Measurements from ENCODE around the gene YPEL5.
"Not testable (repeated sequence)": the region's sequence is repeated elsewhere in the genome, so short reads cannot be mapped to it uniquely, and the experiment has no call there.

The YPEL5 gene

GRCh38 chr2:30110773-30111172, 36.0 kb upstream of the YPEL5 start:
- H3K4me1 ChIP-seq (ENCODE audit: control insufficient read depth in 1 of 2, insufficient read depth in 2 of 2, low read length in 2 of 2): no peaks in the 10 kb centered on the region
- H3K9ac ChIP-seq (ENCODE audit: low read depth in 1 of 2, low read length in 2 of 2): no peak overlapping the region
- no peak overlapping the region for H3K4me3 ChIP-seq (ENCODE audit: low read depth in 1 of 2, low read length in 2 of 2)
- no peak overlapping the region for H3K27ac ChIP-seq (ENCODE audit: low read depth, low read length)
- no peaks in the 10 kb centered on the region for H3K36me3 ChIP-seq (ENCODE audit: control insufficient read depth in 1 of 2, insufficient read depth in 2 of 2, low read length in 2 of 2)
- peaks cover 0 to 4% of the 10 kb centered on the region in 2 donors for H3K27me3 ChIP-seq (ENCODE audit: control insufficient read depth in 1 of 2, insufficient read depth in 2 of 2, low read length in 2 of 2)
- no peaks in the 10 kb centered on the region for H3K9me3 ChIP-seq (ENCODE audit: control insufficient read depth in 1 of 2, low read length in 2 of 2)

GRCh38 chr2:30111186-30111585, 35.6 kb upstream of the YPEL5 start:
- H3K27me3 ChIP-seq (ENCODE audit: control insufficient read depth in 1 of 2, insufficient read depth in 2 of 2, low read length in 2 of 2); H3K9me3 ChIP-seq (ENCODE audit: control insufficient read depth in 1 of 2, low read length in 2 of 2); H3K4me3 ChIP-seq (ENCODE audit: low read depth in 1 of 2, low read length in 2 of 2); H3K9ac ChIP-seq (ENCODE audit: low read depth in 1 of 2, low read length in 2 of 2); H3K4me1 ChIP-seq (ENCODE audit: control insufficient read depth in 1 of 2, insufficient read depth in 2 of 2, low read length in 2 of 2); H3K36me3 ChIP-seq (ENCODE audit: control insufficient read depth in 1 of 2, insufficient read depth in 2 of 2, low read length in 2 of 2); H3K27ac ChIP-seq (ENCODE audit: low read depth, low read length): not testable (repeated sequence)

GRCh38 chr2:30112561-30112960, 34.2 kb upstream of the YPEL5 start:
- H3K4me3 ChIP-seq (ENCODE audit: low read depth in 1 of 2, low read length in 2 of 2): no peak overlapping the region
- no peaks in the 10 kb centered on the region for H3K9me3 ChIP-seq (ENCODE audit: control insufficient read depth in 1 of 2, low read length in 2 of 2)
- no peaks in the 10 kb centered on the region for H3K4me1 ChIP-seq (ENCODE audit: control insufficient read depth in 1 of 2, insufficient read depth in 2 of 2, low read length in 2 of 2)
- H3K9ac ChIP-seq (ENCODE audit: low read depth in 1 of 2, low read length in 2 of 2): no peak overlapping the region
- peaks cover 0 to 4% of the 10 kb centered on the region in 2 donors for H3K27me3 ChIP-seq (ENCODE audit: control insufficient read depth in 1 of 2, insufficient read depth in 2 of 2, low read length in 2 of 2)
- no peak overlapping the region for H3K27ac ChIP-seq (ENCODE audit: low read depth, low read length)
- no peaks in the 10 kb centered on the region for H3K36me3 ChIP-seq (ENCODE audit: control insufficient read depth in 1 of 2, insufficient read depth in 2 of 2, low read length in 2 of 2)

- Histone ChIP-seq H3K27ac (ENCODE audit: low read depth, low read length) (no peak overlapping the region), H3K27me3 (ENCODE audit: control insufficient read depth in 1 of 2, insufficient read depth in 2 of 2, low read length in 2 of 2) (no peaks in the 10 kb centered on the region), H3K9me3 (ENCODE audit: control insufficient read depth in 1 of 2, low read length in 2 of 2) (no peaks in the 10 kb centered on the region), H3K4me3 (ENCODE audit: low read depth in 1 of 2, low read length in 2 of 2) (no peak overlapping the region), H3K9ac (ENCODE audit: low read depth in 1 of 2, low read length in 2 of 2) (no peak overlapping the region), H3K36me3 (ENCODE audit: control insufficient read depth in 1 of 2, insufficient read depth in 2 of 2, low read length in 2 of 2) (no peaks in the 10 kb centered on the region), H3K4me1 (ENCODE audit: control insufficient read depth in 1 of 2, insufficient read depth in 2 of 2, low read length in 2 of 2) (no peaks in the 10 kb centered on the region)
Measured at GRCh38 chr2:30113617-30114293, 33.1 kb upstream of the YPEL5 start.

GRCh38 chr2:30115141-30115980, 31.4 kb upstream of the YPEL5 start:
- Histone ChIP-seq H3K9me3 (ENCODE audit: control insufficient read depth in 1 of 2, low read length in 2 of 2) (no peaks in the 10 kb centered on the region), H3K36me3 (ENCODE audit: control insufficient read depth in 1 of 2, insufficient read depth in 2 of 2, low read length in 2 of 2) (no peaks in the 10 kb centered on the region), H3K27me3 (ENCODE audit: control insufficient read depth in 1 of 2, insufficient read depth in 2 of 2, low read length in 2 of 2) (no peaks in the 10 kb centered on the region), H3K4me3 (ENCODE audit: low read depth in 1 of 2, low read length in 2 of 2) (no peak overlapping the region), H3K27ac (ENCODE audit: low read depth, low read length) (no peak overlapping the region), H3K4me1 (ENCODE audit: control insufficient read depth in 1 of 2, insufficient read depth in 2 of 2, low read length in 2 of 2) (no peaks in the 10 kb centered on the region), H3K9ac (ENCODE audit: low read depth in 1 of 2, low read length in 2 of 2) (no peak overlapping the region)

GRCh38 chr2:30115981-30116285, 30.9 kb upstream of the YPEL5 start:
- no peaks in the 10 kb centered on the region for H3K4me1 ChIP-seq (ENCODE audit: control insufficient read depth in 1 of 2, insufficient read depth in 2 of 2, low read length in 2 of 2)
- H3K9me3 ChIP-seq (ENCODE audit: control insufficient read depth in 1 of 2, low read length in 2 of 2): no peaks in the 10 kb centered on the region
- H3K9ac ChIP-seq (ENCODE audit: low read depth in 1 of 2, low read length in 2 of 2): no peak overlapping the region
- no peak overlapping the region for H3K4me3 ChIP-seq (ENCODE audit: low read depth in 1 of 2, low read length in 2 of 2)
- H3K27me3 ChIP-seq (ENCODE audit: control insufficient read depth in 1 of 2, insufficient read depth in 2 of 2, low read length in 2 of 2): peaks cover 0 to under 1% of the 10 kb centered on the region in 2 donors
- no peak overlapping the region for H3K27ac ChIP-seq (ENCODE audit: low read depth, low read length)
- no peaks in the 10 kb centered on the region for H3K36me3 ChIP-seq (ENCODE audit: control insufficient read depth in 1 of 2, insufficient read depth in 2 of 2, low read length in 2 of 2)

GRCh38 chr2:30122362-30122761, 24.4 kb upstream of the YPEL5 start:
- no peak overlapping the region for H3K4me3 ChIP-seq (ENCODE audit: low read depth in 1 of 2, low read length in 2 of 2)

GRCh38 chr2:30127016-30127893, 19.6 kb upstream of the YPEL5 start:
- Histone ChIP-seq H3K9me3 (ENCODE audit: control insufficient read depth in 1 of 2, low read length in 2 of 2) (no peaks in the 10 kb centered on the region), H3K4me3 (ENCODE audit: low read depth in 1 of 2, low read length in 2 of 2) (no peak overlapping the region), H3K4me1 (ENCODE audit: control insufficient read depth in 1 of 2, insufficient read depth in 2 of 2, low read length in 2 of 2) (no peaks in the 10 kb centered on the region), H3K36me3 (ENCODE audit: control insufficient read depth in 1 of 2, insufficient read depth in 2 of 2, low read length in 2 of 2) (no peaks in the 10 kb centered on the region), H3K27ac (ENCODE audit: low read depth, low read length) (no peak overlapping the region), H3K27me3 (ENCODE audit: control insufficient read depth in 1 of 2, insufficient read depth in 2 of 2, low read length in 2 of 2) (no peaks in the 10 kb centered on the region), H3K9ac (ENCODE audit: low read depth in 1 of 2, low read length in 2 of 2) (no peak overlapping the region)

More at GRCh38 chr2:30122362-30122761, 24.4 kb upstream of the YPEL5 start:
- H3K4me1 ChIP-seq (ENCODE audit: control insufficient read depth in 1 of 2, insufficient read depth in 2 of 2, low read length in 2 of 2): no peaks in the 10 kb centered on the region
- no peaks in the 10 kb centered on the region for H3K36me3 ChIP-seq (ENCODE audit: control insufficient read depth in 1 of 2, insufficient read depth in 2 of 2, low read length in 2 of 2)
- H3K9ac ChIP-seq (ENCODE audit: low read depth in 1 of 2, low read length in 2 of 2): no peak overlapping the region
- no peak overlapping the region for H3K27ac ChIP-seq (ENCODE audit: low read depth, low read length)
- H3K9me3 ChIP-seq (ENCODE audit: control insufficient read depth in 1 of 2, low read length in 2 of 2): no peaks in the 10 kb centered on the region
- peaks cover 0 to 4% of the 10 kb centered on the region in 2 donors for H3K27me3 ChIP-seq (ENCODE audit: control insufficient read depth in 1 of 2, insufficient read depth in 2 of 2, low read length in 2 of 2)

- H3K27ac ChIP-seq (ENCODE audit: low read depth, low read length): no peak overlapping the region
- H3K4me3 ChIP-seq (ENCODE audit: low read depth in 1 of 2, low read length in 2 of 2): no peak overlapping the region
- H3K9me3 ChIP-seq (ENCODE audit: control insufficient read depth in 1 of 2, low read length in 2 of 2): no peaks in the 10 kb centered on the region
- no peaks in the 10 kb centered on the region for H3K4me1 ChIP-seq (ENCODE audit: control insufficient read depth in 1 of 2, insufficient read depth in 2 of 2, low read length in 2 of 2)
- no peaks in the 10 kb centered on the region for H3K36me3 ChIP-seq (ENCODE audit: control insufficient read depth in 1 of 2, insufficient read depth in 2 of 2, low read length in 2 of 2)
- H3K27me3 ChIP-seq (ENCODE audit: control insufficient read depth in 1 of 2, insufficient read depth in 2 of 2, low read length in 2 of 2): peaks cover 0 to 4% of the 10 kb centered on the region in 2 donors
- no peak overlapping the region for H3K9ac ChIP-seq (ENCODE audit: low read depth in 1 of 2, low read length in 2 of 2)
Measured at GRCh38 chr2:30134582-30134981, 12.2 kb upstream of the YPEL5 start.

GRCh38 chr2:30135541-30135940, 11.3 kb upstream of the YPEL5 start:
- Histone ChIP-seq H3K9ac (ENCODE audit: low read depth in 1 of 2, low read length in 2 of 2) (no peak overlapping the region), H3K4me3 (ENCODE audit: low read depth in 1 of 2, low read length in 2 of 2) (no peak overlapping the region), H3K9me3 (ENCODE audit: control insufficient read depth in 1 of 2, low read length in 2 of 2) (no peaks in the 10 kb centered on the region), H3K4me1 (ENCODE audit: control insufficient read depth in 1 of 2, insufficient read depth in 2 of 2, low read length in 2 of 2) (no peaks in the 10 kb centered on the region), H3K27ac (ENCODE audit: low read depth, low read length) (no peak overlapping the region), H3K27me3 (ENCODE audit: control insufficient read depth in 1 of 2, insufficient read depth in 2 of 2, low read length in 2 of 2) (peaks cover 0 to 4% of the 10 kb centered on the region in 2 donors), H3K36me3 (ENCODE audit: control insufficient read depth in 1 of 2, insufficient read depth in 2 of 2, low read length in 2 of 2) (no peaks in the 10 kb centered on the region)
